HL-60 (cell line): Measurements from ENCODE around the gene CAPZA1.

ENCODE experiments used
- CTCF ChIP-seq: IDR thresholded peaks from one replicate; pipeline ENCODE4 v1.5.1; 2011; ENCODE audit warnings: low read length, control low read depth, inconsistent platforms; ENCODE audit not compliant: insufficient read depth
- POLR2AphosphoS5 ChIP-seq: IDR thresholded peaks from 2 replicates; pipeline ENCODE4 v1.6.1; 2012; ENCODE audit warnings: low read depth
- REST ChIP-seq: IDR thresholded peaks from 2 replicates; pipeline ENCODE4 v1.6.1; 2012; ENCODE audit warnings: low read depth; ENCODE audit not compliant: insufficient replicate concordance

DNA sequence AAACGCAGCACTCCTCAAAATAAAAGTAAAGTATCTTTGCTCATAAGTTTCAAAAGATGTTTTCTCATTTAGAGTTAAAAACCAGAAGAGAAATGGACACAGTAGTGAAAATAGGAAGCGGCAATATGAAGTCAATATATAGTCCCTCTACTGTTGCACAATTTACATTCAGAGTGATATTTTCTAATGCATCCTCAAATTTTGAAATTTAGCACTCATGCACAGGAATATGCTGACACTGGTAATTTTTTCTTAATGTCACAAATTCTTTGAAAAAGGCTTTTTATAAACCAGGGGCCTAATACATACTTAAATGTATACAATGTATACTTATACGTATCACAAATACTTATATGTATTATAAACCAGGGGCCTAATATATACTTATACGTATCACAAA lies 20.2 kb upstream of the CAPZA1 start:
- no peak for TF ChIP-seq CTCF
- TF ChIP-seq POLR2AphosphoS5 = no peak
- no peak for TF ChIP-seq REST
